GM19239 (cell line): Measurements from ENCODE around the gene GALNT11.
A peak's percentile ranks its signal among the peaks of the same experiment; 100 is the strongest.
"Not testable (repeated sequence)": the region's sequence is repeated elsewhere in the genome, so short reads cannot be mapped to it uniquely, and the experiment has no call there.

Source experiments
- DNase-seq: peaks from one replicate; pipeline ENCODE4 v3.0.0; 2011; ENCODE audit warnings: low spot score; ENCODE audit not compliant: insufficient read length
- FAIRE-seq: peaks from 2 replicates; lab custom pipeline; 2011; peaks lifted over from hg19 to GRCh38; lab: Jason Lieb, UNC

GALNT11 gene

GRCh38 chr7:152065800-152066344 lies 40.4 kb downstream of the GALNT11 start:
- DNase-seq, FAIRE-seq: not testable (repeated sequence)

GRCh38 chr7:152072421-152072820 lies 46.9 kb downstream of the GALNT11 start:
- no peak for DNase-seq
- no peak for FAIRE-seq

GRCh38 chr7:152073352-152073751 lies 47.9 kb downstream of the GALNT11 start:
- DNase-seq (no peak), FAIRE-seq (no peak)

- DNase-seq (no peak), FAIRE-seq (no peak)
These were observed 49.2 kb downstream of the GALNT11 start for GRCh38 chr7:152074673-152075072.

GRCh38 chr7:152075379-152075778 lies 49.9 kb downstream of the GALNT11 start:
- not testable (repeated sequence) for FAIRE-seq, DNase-seq

GRCh38 chr7:152076324-152076821 lies 50.9 kb downstream of the GALNT11 start:
- FAIRE-seq (no peak), DNase-seq (peak; percentile 5)

GRCh38 chr7:152076940-152077933 lies 51.8 kb downstream of the GALNT11 start:
- FAIRE-seq (no peak), DNase-seq (no peak)

- no peak for FAIRE-seq
These were observed 52.6 kb downstream of the GALNT11 start for GRCh38 chr7:152078025-152078424.

GRCh38 chr7:152078786-152079185 lies 53.3 kb downstream of the GALNT11 start:
- DNase-seq: no peak
- FAIRE-seq: no peak

More at GRCh38 chr7:152078025-152078424, 52.6 kb downstream of the GALNT11 start:
- DNase-seq: no peak

- DNase-seq (no peak), FAIRE-seq (no peak)
These were observed 55.6 kb downstream of the GALNT11 start for GRCh38 chr7:152081088-152081487.

- FAIRE-seq: not testable (repeated sequence)
These were observed 56.7 kb downstream of the GALNT11 start for GRCh38 chr7:152082073-152082721.

GRCh38 chr7:152085131-152085530 lies 59.7 kb downstream of the GALNT11 start:
- DNase-seq (no peak), FAIRE-seq (no peak)

More at GRCh38 chr7:152082073-152082721, 56.7 kb downstream of the GALNT11 start:
- not testable (repeated sequence) for DNase-seq

GRCh38 chr7:152086513-152086912 lies 61.0 kb downstream of the GALNT11 start:
- DNase-seq (no peak), FAIRE-seq (no peak)

- DNase-seq (no peak), FAIRE-seq (no peak)
These were observed 63.7 kb downstream of the GALNT11 start for GRCh38 chr7:152089183-152089582.

GRCh38 chr7:152090747-152091146 lies 65.3 kb downstream of the GALNT11 start:
- FAIRE-seq (no peak), DNase-seq (no peak)

- FAIRE-seq (no peak), DNase-seq (no peak)
These were observed 68.2 kb downstream of the GALNT11 start for GRCh38 chr7:152093717-152094116.

GRCh38 chr7:152095771-152096170 lies 70.3 kb downstream of the GALNT11 start:
- DNase-seq (no peak), FAIRE-seq (no peak)

GRCh38 chr7:152097330-152097729 lies 71.9 kb downstream of the GALNT11 start:
- DNase-seq: no peak
- no peak for FAIRE-seq

GRCh38 chr7:152103066-152103465 lies 77.6 kb downstream of the GALNT11 start:
- no peak for DNase-seq
- FAIRE-seq: no peak

- no peak for FAIRE-seq
- no peak for DNase-seq
These were observed 78.2 kb downstream of the GALNT11 start for GRCh38 chr7:152103691-152104090.

- no peak for DNase-seq
- FAIRE-seq: no peak
These were observed 79.7 kb downstream of the GALNT11 start for GRCh38 chr7:152105205-152105604.
